HEK293 (cell line): ENCODE measurements around the gene MIS18A.
"Not testable (repeated sequence)": the region's sequence is repeated elsewhere in the genome, so short reads cannot be mapped to it uniquely, and the experiment has no call there.

Source experiments
- CTCF ChIA-PET: fragments of 350-600 bp; formaldehyde crosslinking; extraction: SDS; loops from one replicate; lab custom pipeline; 2021; ENCODE audit warnings: antibody characterized with exemption; lab: Yijun Ruan, JAX
- POLR2A ChIA-PET: fragments of 300-600 bp; formaldehyde crosslinking; extraction: SDS; loops from one replicate; lab custom pipeline; 2020; ENCODE audit warnings: antibody characterized with exemption, inconsistent platforms; lab: Yijun Ruan, JAX
- H3K27ac ChIP-seq: fragments of 200-500 bp; sonication (Bioruptor generic); 2 replicates; pipeline ENCODE4 v1.5.1; 2014; ENCODE audit warnings: low read depth, low read length, control low read depth, inconsistent platforms; ENCODE audit errors: extremely low read depth
- H3K36me3 ChIP-seq, 2 experiments: fragments of 200-500 bp in 1 of 2; sonication (Bioruptor generic) in 1 of 2; 1 replicate in 1 of 2; 2 replicates in 1 of 2; pipeline ENCODE4 v1.5.1; 2014 to 2017; ENCODE audit warnings: inconsistent platforms in 2 of 2, low read length in 2 of 2; ENCODE audit not compliant: control insufficient read depth in 2 of 2, insufficient read depth in 1 of 2
- H3K4me1 ChIP-seq: fragments of 200-500 bp; sonication (Bioruptor generic); 2 replicates; pipeline ENCODE4 v1.5.1; 2014; ENCODE audit warnings: mild to moderate bottlenecking, low read length, inconsistent platforms; ENCODE audit not compliant: control insufficient read depth, insufficient read depth
- H3K4me3 ChIP-seq: 2 replicates; pipeline ENCODE4 v1.5.1; 2011; ENCODE audit warnings: low read depth, mild to moderate bottlenecking, control low read depth, low read length, moderate library complexity
- H3K9me3 ChIP-seq: fragments of 200-500 bp; sonication (Bioruptor generic); 2 replicates; pipeline ENCODE4 v1.5.1; 2014; ENCODE audit warnings: low read depth, low read length, inconsistent platforms; ENCODE audit not compliant: control insufficient read depth, insufficient read depth
- EGR2 ChIP-seq: fragments of 450-650 bp; formaldehyde crosslinking; IDR thresholded peaks from 2 replicates; pipeline ENCODE4 v1.5.1; 2016; ENCODE audit warnings: low read depth, missing biosample characterization, missing genetic modification characterization
- HOXA7 ChIP-seq: sonication (generic); formaldehyde crosslinking; IDR thresholded peaks from 2 replicates; pipeline ENCODE4 v1.8.1; 2022; ENCODE audit warnings: missing genetic modification reagents, borderline replicate concordance
- KLF17 ChIP-seq: fragments of 450-650 bp; formaldehyde crosslinking; IDR thresholded peaks from 2 replicates; pipeline ENCODE4 v1.5.1; 2016; ENCODE audit warnings: missing biosample characterization, missing genetic modification characterization
- MYNN ChIP-seq: fragments of 450-650 bp; formaldehyde crosslinking; IDR thresholded peaks from 2 replicates; pipeline ENCODE4 v1.5.1; 2016; ENCODE audit warnings: missing biosample characterization, missing genetic modification characterization, borderline replicate concordance
- PATZ1 ChIP-seq: fragments of 450-650 bp; formaldehyde crosslinking; IDR thresholded peaks from 2 replicates; pipeline ENCODE4 v1.5.1; 2016; ENCODE audit warnings: missing biosample characterization, missing genetic modification characterization
- SP3 ChIP-seq: fragments of 450-650 bp; formaldehyde crosslinking; IDR thresholded peaks from 2 replicates; pipeline ENCODE4 v1.5.1; 2016; ENCODE audit warnings: missing biosample characterization, missing genetic modification characterization
- TCF7L2 ChIP-seq: IDR thresholded peaks from 2 replicates; pipeline ENCODE4 v1.6.1; 2011; ENCODE audit warnings: low read depth, mild to moderate bottlenecking, inconsistent platforms, low read length, moderate library complexity, borderline replicate concordance
- ZBTB20 ChIP-seq: fragments of 450-650 bp; formaldehyde crosslinking; IDR thresholded peaks from 2 replicates; pipeline ENCODE4 v1.5.1; 2016; ENCODE audit warnings: missing biosample characterization, missing genetic modification characterization
- ZBTB6 ChIP-seq: fragments of 450-650 bp; formaldehyde crosslinking; IDR thresholded peaks from 2 replicates; pipeline ENCODE4 v1.5.1; 2017; ENCODE audit warnings: missing biosample characterization, missing genetic modification characterization
- ZBTB7A ChIP-seq: fragments of 450-650 bp; formaldehyde crosslinking; IDR thresholded peaks from 2 replicates; pipeline ENCODE4 v1.5.1; 2016; ENCODE audit warnings: low read depth, missing biosample characterization, missing genetic modification characterization
- ZFP3 ChIP-seq: fragments of 450-650 bp; formaldehyde crosslinking; IDR thresholded peaks from 2 replicates; pipeline ENCODE4 v1.5.1; 2016; ENCODE audit warnings: low read depth, missing biosample characterization, missing genetic modification characterization
- ZNF133 ChIP-seq: fragments of 450-650 bp; formaldehyde crosslinking; IDR thresholded peaks from 2 replicates; pipeline ENCODE4 v1.5.1; 2016; ENCODE audit warnings: missing biosample characterization, missing genetic modification characterization
- ZNF341 ChIP-seq: fragments of 450-650 bp; formaldehyde crosslinking; IDR thresholded peaks from 2 replicates; pipeline ENCODE4; 2016; ENCODE audit warnings: low read depth, missing biosample characterization, missing genetic modification characterization
- ZNF37A ChIP-seq: fragments of 450-650 bp; IDR thresholded peaks from 2 replicates; pipeline ENCODE4 v1.5.1; 2018; ENCODE audit warnings: missing biosample characterization, missing genetic modification characterization
- ZNF621 ChIP-seq: fragments of 450-650 bp; formaldehyde crosslinking; IDR thresholded peaks from 2 replicates; pipeline ENCODE4 v1.5.1; 2017; ENCODE audit warnings: missing biosample characterization, missing genetic modification characterization
- ZNF645 ChIP-seq: fragments of 450-650 bp; formaldehyde crosslinking; IDR thresholded peaks from 2 replicates; pipeline ENCODE4; 2016; ENCODE audit warnings: missing biosample characterization, missing genetic modification characterization
- ZNF654 ChIP-seq: fragments of 450-650 bp; formaldehyde crosslinking; IDR thresholded peaks from 2 replicates; pipeline ENCODE4 v1.5.1; 2016; ENCODE audit warnings: low read depth, missing biosample characterization, missing genetic modification characterization
- TF ChIP-seq, protein P1 (sequence below): fragments of 450-650 bp; formaldehyde crosslinking; IDR thresholded peaks from 2 replicates; pipeline ENCODE4 v1.5.1; 2016; ENCODE audit warnings: missing biosample characterization, missing genetic modification characterization, borderline replicate concordance
- TF ChIP-seq, protein P2 (sequence below): fragments of 450-650 bp; formaldehyde crosslinking; IDR thresholded peaks from 2 replicates; pipeline ENCODE4 v1.5.1; 2016; ENCODE audit warnings: missing biosample characterization, missing genetic modification characterization
- TF ChIP-seq, protein P3 (sequence below): fragments of 450-650 bp; formaldehyde crosslinking; IDR thresholded peaks from 2 replicates; pipeline ENCODE4 v1.5.1; 2016; ENCODE audit warnings: missing biosample characterization, missing genetic modification characterization
- TF ChIP-seq, protein P4 (sequence below): IDR thresholded peaks from 2 replicates; pipeline ENCODE4 v1.6.1; 2011; ENCODE audit warnings: mild to moderate bottlenecking, low read depth, low read length, borderline replicate concordance

MIS18A gene

GRCh38 chr21:32311621-32312020 is 32.8 kb upstream of the MIS18A start (continued):
- TF ChIP-seq MYNN (tag by site-specific recombination) (no peak), ZNF37A (tag by site-specific recombination) (no peak), SP3 (tag by site-specific recombination) (no peak), ZFP3 (tag by site-specific recombination) (no peak), ZNF645 (no peak), ZNF621 (tag by site-specific recombination) (no peak), PATZ1 (tag by site-specific recombination) (no peak)
- TF ChIP-seq, protein P1, sequence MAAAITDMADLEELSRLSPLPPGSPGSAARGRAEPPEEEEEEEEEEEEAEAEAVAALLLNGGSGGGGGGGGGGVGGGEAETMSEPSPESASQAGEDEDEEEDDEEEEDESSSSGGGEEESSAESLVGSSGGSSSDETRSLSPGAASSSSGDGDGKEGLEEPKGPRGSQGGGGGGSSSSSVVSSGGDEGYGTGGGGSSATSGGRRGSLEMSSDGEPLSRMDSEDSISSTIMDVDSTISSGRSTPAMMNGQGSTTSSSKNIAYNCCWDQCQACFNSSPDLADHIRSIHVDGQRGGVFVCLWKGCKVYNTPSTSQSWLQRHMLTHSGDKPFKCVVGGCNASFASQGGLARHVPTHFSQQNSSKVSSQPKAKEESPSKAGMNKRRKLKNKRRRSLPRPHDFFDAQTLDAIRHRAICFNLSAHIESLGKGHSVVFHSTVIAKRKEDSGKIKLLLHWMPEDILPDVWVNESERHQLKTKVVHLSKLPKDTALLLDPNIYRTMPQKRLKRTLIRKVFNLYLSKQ (tag by site-specific recombination), result no peak
- TF ChIP-seq, protein P2, sequence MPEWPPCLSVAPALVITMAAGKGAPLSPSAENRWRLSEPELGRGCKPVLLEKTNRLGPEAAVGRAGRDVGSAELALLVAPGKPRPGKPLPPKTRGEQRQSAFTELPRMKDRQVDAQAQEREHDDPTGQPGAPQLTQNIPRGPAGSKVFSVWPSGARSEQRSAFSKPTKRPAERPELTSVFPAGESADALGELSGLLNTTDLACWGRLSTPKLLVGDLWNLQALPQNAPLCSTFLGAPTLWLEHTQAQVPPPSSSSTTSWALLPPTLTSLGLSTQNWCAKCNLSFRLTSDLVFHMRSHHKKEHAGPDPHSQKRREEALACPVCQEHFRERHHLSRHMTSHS, result no peak

DNA sequence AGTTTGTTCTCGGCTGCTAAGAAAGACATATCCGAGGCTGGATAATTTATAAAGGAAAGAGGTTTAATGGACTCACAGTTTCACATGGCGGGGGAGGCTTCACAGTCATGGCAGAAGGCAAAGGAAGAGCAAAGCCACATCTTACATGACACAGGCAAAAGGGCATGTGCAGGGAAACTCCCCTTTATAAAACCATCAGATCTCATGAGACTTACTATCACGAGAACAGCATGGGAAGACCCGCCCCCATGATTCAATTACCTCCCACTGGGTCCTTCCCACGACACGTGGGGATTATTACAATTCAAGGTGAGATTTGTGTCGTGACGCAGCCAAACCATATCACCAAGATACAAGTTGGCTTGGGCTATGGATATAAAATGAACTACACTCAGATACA is 32.1 kb upstream of the MIS18A start:
- peak; percentile 42; the same call in 1 of the 2 replicates for TF ChIP-seq EGR2
- POLR2A ChIA-PET, H3K27ac ChIP-seq, H3K9me3 ChIP-seq, CTCF ChIA-PET, H3K4me3 ChIP-seq, H3K4me1 ChIP-seq: not testable (repeated sequence)
- H3K36me3 ChIP-seq, result peaks cover 8 to 54% of the 10 kb centered on the region in 2 experiments

GRCh38 chr21:32309906-32310460 is 31.1 kb upstream of the MIS18A start:
- H3K36me3 ChIP-seq, result peaks cover 8 to 45% of the 10 kb centered on the region in 2 experiments
- CTCF ChIA-PET, result no interaction called here
- POLR2A ChIA-PET, result no interaction called here
- no peak for TF ChIP-seq ZBTB7A
- no peak for TF ChIP-seq ZNF341 (tag by site-specific recombination)
- no peak for TF ChIP-seq ZNF654
- no peak for TF ChIP-seq KLF17 (tag by site-specific recombination)
- TF ChIP-seq ZNF621 (tag by site-specific recombination), result no peak
- no peak for TF ChIP-seq ZBTB20 (tag by site-specific recombination)
- TF ChIP-seq ZBTB6, result no peak
- TF ChIP-seq, protein P1 (tag by site-specific recombination), result no peak
- TF ChIP-seq, protein P3, sequence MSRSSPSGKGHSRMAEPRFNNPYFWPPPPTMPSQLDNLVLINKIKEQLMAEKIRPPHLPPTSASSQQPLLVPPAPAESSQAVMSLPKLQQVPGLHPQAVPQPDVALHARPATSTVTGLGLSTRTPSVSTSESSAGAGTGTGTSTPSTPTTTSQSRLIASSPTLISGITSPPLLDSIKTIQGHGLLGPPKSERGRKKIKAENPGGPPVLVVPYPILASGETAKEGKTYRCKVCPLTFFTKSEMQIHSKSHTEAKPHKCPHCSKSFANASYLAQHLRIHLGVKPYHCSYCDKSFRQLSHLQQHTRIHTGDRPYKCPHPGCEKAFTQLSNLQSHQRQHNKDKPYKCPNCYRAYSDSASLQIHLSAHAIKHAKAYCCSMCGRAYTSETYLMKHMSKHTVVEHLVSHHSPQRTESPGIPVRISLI (tag by site-specific recombination), result no peak
- TF ChIP-seq ZNF133, result no peak
- TF ChIP-seq, protein P4, sequence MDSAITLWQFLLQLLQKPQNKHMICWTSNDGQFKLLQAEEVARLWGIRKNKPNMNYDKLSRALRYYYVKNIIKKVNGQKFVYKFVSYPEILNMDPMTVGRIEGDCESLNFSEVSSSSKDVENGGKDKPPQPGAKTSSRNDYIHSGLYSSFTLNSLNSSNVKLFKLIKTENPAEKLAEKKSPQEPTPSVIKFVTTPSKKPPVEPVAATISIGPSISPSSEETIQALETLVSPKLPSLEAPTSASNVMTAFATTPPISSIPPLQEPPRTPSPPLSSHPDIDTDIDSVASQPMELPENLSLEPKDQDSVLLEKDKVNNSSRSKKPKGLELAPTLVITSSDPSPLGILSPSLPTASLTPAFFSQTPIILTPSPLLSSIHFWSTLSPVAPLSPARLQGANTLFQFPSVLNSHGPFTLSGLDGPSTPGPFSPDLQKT, result no peak
- no peak for TF ChIP-seq HOXA7 (CRISPR knock-in tag)
- no peak for TF ChIP-seq TCF7L2

More at GRCh38 chr21:32309906-32310460, 31.1 kb upstream of the MIS18A start:
- no peaks in the 10 kb centered on the region for H3K4me1 ChIP-seq
- no peak overlapping the region for H3K4me3 ChIP-seq
- H3K9me3 ChIP-seq, result no peaks in the 10 kb centered on the region
- H3K27ac ChIP-seq, result no peak overlapping the region
